ENCODE measurements around the gene TMEM101.

DNA sequence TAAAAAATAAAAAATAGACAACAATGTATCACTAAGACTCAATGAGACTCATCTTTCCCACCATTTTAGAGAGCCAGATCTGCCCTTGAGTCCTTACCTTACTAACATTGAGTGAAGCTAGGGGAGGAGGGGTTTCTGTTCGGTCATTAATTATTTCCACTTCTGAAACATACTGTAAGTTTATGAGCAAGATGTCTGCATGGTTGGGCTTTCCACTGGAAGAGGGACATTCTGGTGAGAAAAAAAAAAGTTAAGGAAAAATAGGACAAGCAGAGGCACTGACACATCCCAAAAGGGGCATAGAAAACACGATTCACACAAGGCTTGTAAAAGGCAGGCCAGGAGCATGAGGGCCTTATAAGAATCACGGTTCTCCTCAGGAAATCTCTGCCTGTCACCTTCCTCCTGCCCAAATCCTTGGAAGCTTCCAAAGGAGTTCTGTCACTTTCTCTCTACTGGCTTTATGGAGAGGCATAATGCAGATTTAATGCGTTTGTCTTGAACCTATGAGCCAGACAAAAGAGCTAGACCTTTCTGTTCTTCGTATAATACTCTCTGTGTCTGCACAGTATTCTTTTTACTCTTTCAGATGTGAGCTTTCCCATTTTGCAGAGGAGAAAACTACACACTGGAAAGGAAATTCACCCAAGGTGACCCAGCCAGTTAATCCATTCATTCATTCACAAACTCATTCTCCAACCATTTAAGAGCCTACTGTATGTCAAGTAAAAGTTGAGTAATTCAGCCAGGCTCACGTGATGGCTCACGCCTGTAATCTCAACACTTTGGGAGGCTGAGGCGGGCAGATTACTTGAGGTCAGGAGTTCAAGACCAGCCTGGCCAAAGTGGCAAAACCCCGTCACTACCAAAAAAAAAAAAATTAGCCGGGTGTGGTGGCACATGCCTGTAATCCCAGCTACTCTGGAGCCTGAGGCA lies 49.2 kb upstream of the TMEM101 start:
- TF ChIP-seq, protein P1, sequence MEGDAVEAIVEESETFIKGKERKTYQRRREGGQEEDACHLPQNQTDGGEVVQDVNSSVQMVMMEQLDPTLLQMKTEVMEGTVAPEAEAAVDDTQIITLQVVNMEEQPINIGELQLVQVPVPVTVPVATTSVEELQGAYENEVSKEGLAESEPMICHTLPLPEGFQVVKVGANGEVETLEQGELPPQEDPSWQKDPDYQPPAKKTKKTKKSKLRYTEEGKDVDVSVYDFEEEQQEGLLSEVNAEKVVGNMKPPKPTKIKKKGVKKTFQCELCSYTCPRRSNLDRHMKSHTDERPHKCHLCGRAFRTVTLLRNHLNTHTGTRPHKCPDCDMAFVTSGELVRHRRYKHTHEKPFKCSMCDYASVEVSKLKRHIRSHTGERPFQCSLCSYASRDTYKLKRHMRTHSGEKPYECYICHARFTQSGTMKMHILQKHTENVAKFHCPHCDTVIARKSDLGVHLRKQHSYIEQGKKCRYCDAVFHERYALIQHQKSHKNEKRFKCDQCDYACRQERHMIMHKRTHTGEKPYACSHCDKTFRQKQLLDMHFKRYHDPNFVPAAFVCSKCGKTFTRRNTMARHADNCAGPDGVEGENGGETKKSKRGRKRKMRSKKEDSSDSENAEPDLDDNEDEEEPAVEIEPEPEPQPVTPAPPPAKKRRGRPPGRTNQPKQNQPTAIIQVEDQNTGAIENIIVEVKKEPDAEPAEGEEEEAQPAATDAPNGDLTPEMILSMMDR (IDR thresholded peaks at IDR 0.05 in 8 of 11, conservative IDR thresholded peaks at IDR 0.05 in 3 of 11) = no peak
- TF ChIP-seq POLR2A (IDR thresholded peaks at IDR 0.05) = no peak

Measured in spleen (tissue), 7 donors.